NCI-H69 (cell line): ENCODE measurements around the gene BHLHE41.

ENCODE experiments used
- DNase-seq: peaks from one replicate; lab custom pipeline; 2025; lab: John Stamatoyannopoulos, UW

Gene BHLHE41

DNA sequence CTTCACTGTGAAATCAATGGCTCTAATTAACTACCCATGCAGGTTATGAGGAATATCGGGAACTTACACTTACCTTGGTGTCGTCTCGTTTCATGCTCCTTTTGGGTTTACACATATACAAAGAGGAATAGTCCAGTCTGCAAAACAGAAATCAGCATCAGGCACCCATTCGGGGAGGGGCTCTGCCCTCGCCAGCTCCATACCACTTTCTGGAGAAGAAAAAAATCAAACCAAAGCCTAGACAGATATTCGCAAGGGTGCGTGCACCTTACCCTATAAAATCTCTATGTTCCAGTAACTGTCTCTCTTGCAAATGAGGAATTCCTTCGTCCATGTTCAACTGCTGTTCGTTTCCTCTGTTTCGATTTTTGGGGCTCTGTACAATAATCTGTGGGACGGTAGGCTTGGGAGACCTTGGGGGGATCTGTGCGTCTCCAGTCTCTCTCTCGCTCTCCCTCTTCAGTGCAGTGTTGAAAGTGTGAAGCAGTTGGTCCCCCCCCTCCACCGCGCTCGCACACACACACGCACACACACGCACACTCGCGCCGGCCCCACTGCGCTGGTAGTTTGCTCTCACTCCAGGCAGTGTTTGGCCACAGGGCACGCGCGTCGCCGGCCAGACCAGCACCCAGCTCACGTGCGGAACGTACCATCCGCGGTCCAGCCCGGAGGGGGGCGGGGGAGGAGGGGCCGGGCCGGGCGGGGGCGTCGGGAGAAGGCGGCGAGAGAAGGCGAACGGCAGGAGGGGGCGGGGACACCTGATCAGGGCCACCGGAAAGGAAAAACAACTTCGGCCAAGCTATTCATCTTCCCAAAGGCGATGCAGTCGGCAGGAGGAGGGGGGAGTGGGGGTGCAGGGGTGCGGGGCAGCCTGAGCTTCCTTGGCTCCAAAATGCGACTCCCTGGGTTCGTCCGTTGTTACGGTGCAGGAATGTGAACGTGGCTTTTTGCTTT is at the start of gene BHLHE41:
BHLHE41 (minus strand) TSS at position 592 of the 954 bp plus-strand sequence; CDS start at position 334, 258 bp downstream.
- DNase-seq, result peak; percentile 20

DNA sequence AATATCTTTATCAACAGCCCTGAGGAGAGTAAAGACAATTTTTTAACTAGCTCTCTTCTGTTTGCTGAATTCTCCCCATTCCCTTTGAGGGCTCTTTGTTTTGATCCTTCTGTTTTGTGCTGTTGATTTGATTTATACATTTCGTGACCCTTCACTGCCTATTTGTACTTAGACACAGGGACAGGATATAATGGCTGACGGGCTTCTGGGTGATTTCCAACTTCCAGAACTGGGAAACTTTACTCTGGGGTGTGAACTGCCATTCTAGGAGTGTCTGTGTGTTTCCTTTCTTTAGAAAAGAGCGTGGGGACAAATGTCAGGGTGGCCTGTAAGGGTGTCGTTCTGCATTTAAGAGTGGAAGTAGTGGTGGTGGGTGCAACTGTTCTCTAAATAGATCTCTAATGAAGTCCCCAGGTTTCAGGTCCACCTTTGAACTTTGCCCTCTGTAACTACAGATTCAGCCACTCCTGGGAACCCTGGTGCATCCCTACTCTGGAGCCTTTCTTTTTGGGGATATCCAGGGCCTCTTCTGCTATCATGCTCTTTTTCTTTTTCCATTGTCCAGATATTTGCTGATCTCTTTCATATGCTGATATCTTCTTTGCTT is 48.2 kb upstream of the BHLHE41 start:
- no peak for DNase-seq

DNA sequence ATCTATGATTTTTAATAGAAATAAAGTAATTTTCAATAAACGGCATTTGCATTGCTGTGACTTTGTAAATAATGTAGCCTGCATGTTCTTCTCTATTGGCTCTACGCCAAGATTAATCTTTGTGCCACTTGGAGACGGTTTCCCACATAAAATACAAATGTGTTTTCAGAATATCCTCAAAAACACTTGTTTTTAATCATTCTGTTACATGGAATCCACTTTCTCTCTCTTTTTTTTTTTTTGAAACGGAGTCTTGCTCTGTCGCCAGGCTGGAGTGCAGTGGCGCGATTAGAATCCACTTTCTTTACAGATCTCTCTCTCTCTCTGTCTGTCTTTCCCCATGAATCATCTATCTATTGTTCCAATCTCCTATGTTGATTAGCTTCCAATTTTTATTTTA is 47.7 kb upstream of the BHLHE41 start:
- no peak for DNase-seq

DNA sequence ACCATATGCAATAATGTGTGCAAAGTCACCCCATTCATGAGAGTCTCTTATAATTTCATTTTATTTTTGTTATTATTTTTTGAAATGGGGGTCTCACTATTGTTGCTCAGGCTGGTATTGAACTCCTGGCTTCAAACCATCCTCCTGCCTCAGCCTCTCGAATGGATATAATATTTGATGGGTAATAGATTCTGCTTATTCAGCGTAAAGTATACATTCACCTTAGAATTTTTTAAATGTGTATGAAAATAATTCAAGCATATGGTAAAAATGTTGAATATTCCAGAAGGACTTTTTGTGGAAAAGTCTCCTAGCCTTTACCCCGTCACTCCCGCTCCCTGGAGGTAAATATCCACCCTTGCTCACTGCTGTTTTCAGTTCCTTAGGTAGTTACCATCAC is 47.2 kb upstream of the BHLHE41 start:
- DNase-seq, result no peak

DNA sequence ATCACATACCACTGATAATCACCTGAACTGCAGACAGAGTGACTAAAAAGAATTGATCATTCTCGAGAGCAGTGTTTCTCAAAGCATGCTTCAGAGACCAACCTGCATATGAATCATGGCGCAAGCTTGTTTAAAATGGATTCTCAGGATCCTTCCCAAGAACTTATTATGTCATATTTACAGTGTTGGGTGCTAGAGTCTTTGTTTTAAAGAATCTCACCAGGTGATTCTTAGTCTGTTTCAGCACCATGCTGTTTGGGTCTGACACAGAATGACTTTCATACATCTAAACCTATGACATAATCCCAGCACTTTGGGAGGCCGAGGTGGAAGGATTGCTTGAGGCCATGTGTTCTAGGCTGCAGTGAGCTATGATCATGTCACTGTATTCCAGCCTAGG is 39.3 kb upstream of the BHLHE41 start:
- DNase-seq, result no peak

DNA sequence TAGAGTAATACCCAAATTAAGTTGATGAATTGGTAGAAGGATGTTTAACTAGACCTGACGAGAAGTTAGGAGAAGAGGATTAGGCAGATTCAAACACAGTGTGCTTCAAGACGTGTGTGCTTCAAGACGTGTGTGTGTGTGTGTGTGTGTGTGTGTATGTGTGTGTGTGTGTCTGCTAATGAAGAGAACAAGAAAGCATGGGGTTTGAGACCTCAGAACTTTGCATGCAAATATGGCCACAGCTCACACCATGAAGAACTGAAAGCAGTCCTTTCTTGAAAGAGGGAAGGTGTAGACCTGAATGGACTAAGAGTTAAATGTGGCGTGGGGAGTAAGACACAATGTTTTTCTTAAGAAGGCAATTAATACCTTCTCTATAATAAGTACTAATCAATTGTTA is 38.1 kb upstream of the BHLHE41 start:
- no peak for DNase-seq

DNA sequence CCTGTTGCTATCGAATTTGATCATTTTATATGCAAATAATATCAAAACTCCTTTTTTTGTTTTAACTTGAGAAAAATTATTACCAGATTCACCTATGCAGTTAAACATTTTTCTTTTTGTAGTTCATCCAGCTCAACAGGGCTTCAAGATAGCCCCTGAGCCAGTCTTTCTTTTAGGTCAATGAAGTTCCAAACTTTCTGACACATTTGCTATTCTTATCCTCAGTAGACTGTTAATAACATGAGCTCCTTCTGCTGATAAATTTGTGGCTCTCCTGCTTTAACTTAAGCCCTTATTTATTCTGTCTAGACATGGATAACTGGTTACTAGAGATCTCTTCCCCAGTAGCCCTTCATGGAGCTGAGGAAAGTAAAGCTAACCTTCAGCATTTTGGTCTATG is 37.3 kb upstream of the BHLHE41 start:
- no peak for DNase-seq

DNA sequence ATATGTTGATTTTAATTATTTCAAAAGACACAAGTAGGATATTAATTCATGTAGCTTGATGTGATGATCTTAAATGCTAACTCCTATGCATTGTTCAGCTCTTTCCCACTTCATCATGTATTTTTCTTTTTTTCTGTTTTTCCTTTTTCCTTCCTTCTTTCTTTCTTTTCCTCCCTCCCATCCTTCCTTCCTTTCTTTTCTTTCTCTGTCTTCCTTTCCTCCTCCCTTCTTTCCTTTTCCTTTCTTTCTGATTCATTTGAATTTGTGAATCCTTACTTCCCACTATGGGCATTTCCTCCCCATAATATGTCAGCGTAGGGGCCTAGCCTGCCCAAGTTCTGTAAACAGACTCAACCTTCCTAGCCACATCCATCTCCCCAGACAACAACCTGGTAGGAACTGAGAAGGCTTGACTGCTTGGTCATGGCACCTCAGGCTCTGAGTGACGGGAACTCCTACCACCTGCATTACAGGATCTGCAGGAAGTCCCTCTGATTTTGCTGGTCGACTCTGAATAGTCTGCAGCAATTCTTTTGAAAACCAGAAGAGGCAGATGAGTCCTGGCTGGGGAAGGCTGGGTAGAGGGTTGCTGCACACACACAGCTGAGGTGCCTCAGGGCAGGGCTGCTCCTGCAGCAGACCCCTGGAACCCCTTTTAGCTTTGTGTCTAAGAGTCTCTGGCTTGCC is 33.4 kb upstream of the BHLHE41 start:
- no peak for DNase-seq

DNA sequence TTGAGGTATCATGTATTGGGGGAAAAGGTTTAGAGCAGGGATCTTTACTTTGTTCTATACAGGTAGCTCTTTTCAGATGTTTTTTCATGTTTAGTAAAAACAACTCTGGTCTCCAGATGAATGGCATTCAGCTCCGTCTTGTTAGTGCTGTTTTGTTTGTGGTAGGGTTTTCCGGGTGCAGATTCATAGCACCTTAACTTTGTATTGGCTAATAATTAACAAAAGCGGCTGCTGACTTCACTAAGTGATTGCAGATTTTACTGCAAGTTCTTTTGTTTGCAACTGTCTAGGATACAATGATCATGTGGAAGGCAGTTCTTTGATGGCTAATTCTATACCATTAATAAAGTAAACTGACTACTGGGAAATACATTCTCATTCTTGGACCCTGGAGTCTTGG is 32.2 kb upstream of the BHLHE41 start:
- DNase-seq, result no peak

DNA sequence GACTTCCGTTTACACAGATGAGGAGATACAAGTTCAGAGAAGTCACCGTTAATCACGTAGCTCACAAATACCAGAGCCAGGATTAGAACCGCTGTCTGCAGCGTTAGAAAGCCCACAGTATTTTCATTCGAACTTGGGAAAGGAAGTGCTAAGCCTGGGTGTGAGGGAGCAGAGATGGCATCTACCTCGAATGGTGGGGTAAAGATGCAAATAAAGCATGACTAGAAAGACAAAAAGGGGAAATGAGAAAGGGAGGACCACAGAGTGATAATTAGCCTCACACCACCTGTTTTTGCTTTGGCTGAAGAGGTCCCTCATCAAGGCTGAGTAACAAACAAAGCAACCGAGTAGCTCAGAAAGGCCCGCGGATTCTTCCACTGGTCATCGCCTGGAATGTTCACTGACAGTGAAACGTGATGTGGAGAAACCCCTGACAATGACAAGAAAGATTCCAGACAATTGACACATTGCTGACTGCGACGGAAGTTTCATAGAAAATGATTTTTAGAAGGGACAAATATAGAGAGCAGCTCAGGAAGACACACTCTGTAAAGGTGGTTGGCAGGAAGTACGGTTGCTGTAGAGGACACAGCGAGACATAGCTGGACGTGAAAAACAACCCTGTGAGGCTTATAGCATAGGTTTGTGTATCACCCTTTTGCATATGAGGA is 31.5 kb upstream of the BHLHE41 start:
- no peak for DNase-seq

DNA sequence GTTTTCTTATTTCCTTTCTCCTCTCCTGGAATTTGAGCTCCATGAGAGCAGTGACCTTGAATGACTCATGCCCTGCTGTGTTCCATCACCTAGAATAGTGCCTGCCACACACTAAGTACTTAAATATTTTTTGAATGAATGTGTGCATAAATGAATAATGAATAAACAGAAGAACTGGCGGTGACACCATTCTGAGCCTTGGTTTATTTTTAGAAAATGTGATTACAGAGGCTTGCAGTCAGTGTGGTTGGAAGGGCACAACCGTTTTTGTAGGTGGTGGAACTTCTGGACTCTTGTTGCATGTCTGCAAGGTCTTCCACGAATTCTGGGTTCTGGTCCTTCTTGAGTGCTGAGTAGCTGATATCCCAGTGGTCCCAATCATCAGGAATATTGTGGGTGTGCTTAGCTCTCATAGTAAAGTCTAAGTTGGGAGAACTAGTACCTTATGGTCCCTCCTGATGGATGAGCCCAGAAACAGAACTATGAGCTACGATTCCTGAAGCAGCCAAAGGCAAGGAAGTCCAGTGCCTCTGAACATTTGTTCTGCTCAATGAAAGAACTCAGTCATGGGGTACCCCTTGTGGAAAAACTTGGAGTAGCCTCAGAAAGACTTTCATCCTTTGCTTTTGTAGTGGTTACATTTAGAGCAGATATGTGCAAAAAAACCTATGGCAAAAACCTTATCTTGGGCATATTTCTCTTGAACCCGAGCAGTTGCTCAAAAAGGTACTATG is 28.8 kb upstream of the BHLHE41 start:
- DNase-seq, result no peak

DNA sequence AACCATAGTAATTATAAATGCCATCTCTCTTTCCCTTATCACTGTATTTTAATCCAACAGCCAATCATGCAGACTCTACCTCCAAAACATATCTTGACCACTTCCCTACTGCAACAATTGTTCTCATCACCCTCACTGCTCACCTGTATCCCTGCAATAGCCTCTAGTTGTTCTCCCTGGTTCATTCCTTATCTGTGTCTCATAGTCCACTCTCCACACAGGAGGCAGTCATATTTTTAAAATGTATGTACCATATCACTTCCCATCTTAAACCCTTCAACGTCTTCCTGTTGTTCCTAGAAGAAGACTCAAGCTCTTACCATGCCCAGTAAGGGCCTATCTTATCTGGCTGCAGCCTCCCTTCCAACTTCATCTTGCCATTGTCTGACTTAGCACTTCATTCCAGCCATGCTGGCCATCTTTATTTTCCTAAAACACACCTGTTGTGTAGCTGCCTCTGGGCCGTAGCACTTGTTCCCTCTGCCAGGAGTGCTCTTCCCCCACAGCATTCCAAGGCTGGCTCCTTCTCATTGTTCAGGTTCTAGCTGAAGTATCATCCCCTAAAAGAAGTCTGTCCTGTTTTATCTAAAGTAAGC is 27.8 kb upstream of the BHLHE41 start:
- no peak for DNase-seq

DNA sequence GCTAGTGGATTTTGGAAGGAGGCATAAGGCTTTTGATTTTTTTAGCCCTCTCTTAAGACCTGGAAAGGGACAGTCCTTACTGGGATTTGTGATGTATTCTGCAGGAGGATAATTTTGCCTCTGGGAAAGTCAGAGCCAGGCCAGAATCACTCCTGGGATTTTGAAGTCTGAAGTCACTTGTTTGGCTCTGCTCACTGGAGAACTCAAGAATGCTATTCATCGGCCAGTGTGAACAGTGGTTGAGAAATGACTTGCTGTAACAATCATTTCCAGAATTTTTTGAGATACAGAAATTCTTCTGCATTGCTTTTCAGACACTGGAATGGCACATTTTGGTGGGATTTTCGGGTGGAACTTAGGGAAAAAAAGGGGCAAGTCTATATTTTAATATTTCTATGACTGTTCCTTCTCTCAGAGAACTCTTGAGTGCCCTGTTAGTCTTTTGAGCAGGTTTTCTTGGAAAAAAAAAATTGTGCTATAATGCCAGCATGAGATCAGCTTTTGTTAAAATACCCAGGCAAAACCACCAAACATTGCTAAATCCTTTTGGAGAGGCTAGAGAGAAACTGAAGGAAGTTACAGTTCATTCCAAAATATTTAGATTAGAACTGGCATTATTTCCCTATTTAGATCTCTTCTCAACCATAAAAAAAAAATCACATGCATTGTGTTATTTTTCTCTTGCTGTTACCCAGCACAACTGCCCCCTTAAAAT is 26.1 kb upstream of the BHLHE41 start:
- DNase-seq, result no peak

DNA sequence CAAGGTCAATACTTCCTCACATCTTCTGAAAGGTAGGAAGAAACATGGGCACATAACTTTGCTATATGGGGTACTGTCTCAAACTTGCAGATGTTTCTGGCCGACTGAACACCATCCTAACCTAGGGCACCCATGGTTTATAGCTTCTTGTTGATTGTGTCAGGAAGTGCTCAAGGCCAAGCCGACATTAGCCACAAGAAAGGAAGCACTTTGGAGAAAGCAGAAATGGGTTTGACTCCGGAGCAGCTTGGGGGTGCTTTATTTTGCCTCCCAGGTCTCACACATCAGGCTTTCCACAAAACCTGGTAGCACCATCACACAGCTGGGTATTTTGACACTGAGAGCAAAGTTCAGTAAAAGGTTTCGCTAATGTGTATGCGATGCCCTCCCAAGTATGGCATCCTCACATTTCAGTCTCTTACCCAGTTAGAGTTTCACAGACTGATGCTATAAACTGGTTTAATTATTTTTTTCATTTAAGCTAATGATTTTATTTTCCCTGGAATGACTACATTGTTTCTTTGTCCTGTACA is 25.2 kb upstream of the BHLHE41 start:
- DNase-seq, result no peak

DNA sequence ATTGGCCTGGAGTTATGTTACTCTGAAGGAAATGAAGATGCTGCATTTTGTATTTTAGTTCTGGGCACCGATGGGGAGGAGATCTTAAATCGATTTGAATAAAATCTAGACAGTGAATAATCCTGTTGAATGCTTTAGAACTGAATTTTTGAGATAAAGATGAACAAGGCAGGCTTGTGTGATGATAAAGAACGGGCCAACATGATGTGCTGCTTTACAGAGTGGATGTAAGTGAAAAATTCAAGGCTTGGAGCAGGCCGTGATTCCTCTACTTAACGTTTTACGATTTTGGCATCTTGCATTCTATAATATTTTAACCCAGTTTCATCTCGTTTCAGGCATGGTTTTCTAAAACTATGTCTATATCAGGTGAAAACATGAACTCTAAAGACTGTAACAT is 23.5 kb upstream of the BHLHE41 start:
- no peak for DNase-seq

DNA sequence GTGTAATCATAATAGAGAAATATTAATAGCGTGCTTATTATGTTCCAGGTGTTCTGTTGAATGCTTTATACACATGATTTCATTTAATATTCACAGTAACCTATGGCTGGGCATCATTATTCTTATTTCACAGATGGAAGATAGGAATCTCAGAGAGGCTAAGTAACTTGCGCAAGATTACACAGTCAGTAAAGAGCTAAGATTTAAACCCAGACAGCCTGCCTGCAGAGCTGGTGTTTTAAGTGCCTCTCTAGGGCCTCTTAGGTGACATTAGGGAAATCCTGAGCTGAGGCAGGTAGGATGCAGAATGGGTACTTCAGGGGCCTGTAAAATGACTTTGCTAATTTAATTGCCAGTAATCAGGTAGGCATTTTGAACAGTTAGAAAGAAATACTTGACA is 18.5 kb upstream of the BHLHE41 start:
- DNase-seq, result no peak

DNA sequence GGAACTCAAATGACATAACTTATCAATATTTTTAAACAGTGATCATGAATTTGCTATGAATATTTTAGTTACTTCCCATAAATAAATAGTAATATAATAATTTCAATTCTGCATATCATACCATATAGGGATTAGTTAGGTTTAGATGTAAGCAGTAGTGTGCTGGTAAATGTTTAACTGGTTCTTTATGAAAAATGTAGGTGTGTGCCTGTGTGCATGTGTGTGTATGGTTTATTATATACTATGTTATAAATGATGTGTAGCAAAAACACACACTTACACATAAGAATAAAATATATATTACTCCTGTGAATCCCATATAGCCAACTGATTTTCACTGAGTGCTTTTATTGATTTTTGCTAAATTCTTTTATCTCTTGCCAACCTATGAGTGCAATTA is 14.0 kb upstream of the BHLHE41 start:
- DNase-seq, result no peak

DNA sequence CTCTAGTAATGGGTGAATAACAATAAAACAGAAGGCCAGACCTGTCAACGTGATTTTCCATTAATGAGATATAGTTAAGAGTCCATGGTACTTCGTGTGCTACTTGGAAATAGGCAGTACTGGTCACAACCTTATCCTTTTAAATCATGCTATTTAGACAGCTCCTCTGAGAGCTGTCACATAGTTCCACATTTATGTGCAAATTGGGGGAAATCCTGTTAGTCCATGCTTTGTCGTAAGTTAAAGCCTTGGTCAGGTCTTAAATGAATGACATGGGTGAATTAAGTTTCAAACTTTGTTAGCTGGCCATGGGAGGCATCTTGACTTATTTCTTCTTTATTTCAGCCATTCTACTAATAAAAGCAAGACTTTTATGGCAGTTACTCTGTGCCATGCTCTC is 11.9 kb upstream of the BHLHE41 start:
- no peak for DNase-seq

DNA sequence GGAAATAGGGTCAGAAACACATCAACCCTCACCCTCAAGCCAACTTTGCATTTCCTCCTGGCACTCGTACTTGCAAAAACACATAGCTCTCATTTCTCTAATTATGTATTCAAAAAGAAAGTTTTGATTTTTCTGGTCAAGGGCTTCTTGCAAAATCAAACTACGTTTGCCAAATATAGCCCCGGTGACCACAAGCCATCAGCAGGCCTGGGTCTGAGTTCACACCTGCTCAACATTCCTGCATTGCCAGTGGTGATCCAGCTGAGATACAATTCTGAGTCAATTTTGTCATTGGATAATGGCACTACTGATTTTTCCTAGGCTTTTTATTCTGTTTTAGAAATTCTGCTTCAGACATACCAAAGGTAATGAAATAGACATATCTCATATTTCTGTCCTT is 10.7 kb upstream of the BHLHE41 start:
- no peak for DNase-seq

DNA sequence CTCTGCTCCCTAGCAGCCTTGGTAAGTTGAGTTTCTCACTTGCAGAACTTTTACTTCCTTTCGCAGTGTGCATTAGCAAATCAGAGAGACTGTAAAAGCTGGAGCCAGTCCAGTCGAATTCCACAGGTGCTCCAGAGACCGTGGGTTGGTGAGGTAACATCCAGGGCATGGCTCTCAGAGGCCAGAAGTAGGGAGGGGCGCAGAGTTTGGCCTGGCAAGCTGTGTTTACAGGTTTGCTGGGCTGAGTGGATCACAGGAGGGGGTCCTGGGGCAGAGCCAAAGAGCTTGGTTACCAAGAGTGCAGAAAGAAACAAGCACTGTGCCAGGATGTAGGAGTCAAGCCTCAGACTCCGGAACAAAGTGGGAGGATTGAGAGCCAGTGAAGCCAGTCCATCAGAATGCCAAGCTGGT is 10.2 kb upstream of the BHLHE41 start:
- peak; percentile 11 for DNase-seq
